ENCODE results near the gene PRR23C. TPM values are rescaled to one million over a fixed set of nuclear protein-coding genes. Genes with fewer than 3 reads are reported as not detected.

Gene PRR23C
- not detected in 2 replicates for total RNA-seq

GRCh38 chr3:139044366-139045210 lies at the start of gene PRR23C:
PRR23C (minus strand) TSS chr3:139044892; CDS start chr3:139044620, 272 bp downstream.

GRCh38 chr3:139020868-139021234 lies 23.8 kb downstream of the PRR23C start, which contains the start of gene PRR23B:
PRR23B (minus strand) TSS chr3:139020926; CDS start chr3:139020661, 265 bp downstream.

GRCh38 chr3:139006051-139006716 lies 38.5 kb downstream of the PRR23C start, which contains the start of gene PRR23A:
PRR23A (minus strand) TSS chr3:139006268; CDS start chr3:139006268, 0 bp downstream.

Other genes with a start within 250 kb of the PRR23C start
- 15.7 and 17.7 TPM in 2 replicates for gene PIK3CB, start 210.0 kb downstream of the PRR23C start, total RNA-seq
- gene FOXL2, start 97.8 kb downstream of the PRR23C start, total RNA-seq = under 0.01 and 0.10 TPM in 2 replicates
- 0.33 TPM in 1 of 2 replicates, not detected in the other for gene FOXL2NB, start 97.7 kb downstream of the PRR23C start, total RNA-seq
- not detected in 2 replicates for gene PRR23A, start 38.6 kb downstream of the PRR23C start, total RNA-seq
- gene PRR23B, start 24.0 kb downstream of the PRR23C start, total RNA-seq = not detected in 2 replicates